Measurements from ENCODE around the gene PNPLA2.

The PNPLA2 gene

DNA sequence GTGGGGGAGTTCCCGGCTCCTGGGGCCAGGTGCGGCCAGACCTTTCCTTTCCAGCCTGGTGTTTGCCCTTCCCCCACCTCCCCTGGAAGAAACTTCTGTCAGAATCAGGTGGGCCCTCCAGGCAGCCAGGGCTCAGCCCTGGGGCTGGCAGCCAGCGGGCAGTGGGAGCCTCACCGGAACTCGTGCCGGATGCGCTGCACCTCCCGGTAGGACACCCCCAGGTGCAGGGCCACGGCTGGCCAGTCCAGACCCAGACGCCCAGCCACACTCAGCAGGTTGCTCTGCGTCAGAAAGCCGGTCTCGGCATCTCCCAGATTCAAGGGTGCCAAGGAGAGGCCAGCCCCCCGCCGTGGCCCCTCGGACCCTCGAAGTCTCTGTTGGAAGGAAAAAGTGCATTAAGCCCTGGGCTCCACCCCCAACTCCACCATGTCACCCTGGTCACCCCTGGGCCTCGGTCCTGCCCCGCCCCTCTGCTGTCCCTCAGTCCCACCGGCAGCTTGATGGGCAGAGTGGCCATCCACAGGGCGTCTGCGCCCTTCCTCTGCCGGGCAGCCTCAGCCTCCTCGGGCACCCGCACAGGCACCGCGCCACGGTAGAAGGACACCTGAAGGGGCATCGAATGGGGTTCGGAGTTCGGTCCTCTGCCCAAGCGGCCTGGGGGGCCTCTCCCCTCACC lies 18.9 kb upstream of the PNPLA2 start:
- DNase-seq, result no peak

- DNase-seq, result no peak
These were observed 18.2 kb upstream of the PNPLA2 start for GRCh38 chr11:800473-800872.

DNA sequence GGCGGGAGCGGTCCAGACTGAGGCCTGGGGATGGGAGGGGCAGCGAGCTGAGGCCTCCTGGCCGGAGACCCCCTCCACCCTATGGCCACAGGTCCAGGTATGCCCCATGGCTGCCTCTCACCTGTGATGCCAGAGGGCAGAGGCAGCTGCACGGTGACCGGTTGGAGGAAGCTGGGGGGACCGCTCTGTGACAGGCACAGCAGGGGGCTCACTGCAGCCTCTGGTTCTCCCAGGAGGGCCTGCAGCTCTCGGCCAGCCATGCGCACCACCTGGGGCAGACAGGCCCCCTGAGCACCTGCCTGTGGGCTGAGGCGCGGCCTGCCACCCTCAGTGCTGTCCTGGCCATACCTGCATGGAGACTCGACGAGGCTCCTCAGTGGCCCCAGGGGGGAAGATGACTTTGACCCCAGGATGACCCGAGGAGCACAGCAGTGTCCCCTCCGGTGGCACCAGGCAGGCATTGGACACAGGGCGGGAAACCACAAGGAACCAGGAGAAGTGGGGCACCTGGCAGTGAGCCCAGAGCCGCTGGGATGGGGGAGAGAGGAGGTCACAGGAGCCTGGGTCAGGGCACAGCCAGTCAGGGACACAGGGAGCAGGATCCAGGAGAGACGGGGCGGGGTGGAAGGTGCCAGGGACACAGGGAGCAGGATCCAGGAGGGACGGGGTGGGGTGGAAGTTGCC lies 17.5 kb upstream of the PNPLA2 start:
- DNase-seq, result no peak

DNA sequence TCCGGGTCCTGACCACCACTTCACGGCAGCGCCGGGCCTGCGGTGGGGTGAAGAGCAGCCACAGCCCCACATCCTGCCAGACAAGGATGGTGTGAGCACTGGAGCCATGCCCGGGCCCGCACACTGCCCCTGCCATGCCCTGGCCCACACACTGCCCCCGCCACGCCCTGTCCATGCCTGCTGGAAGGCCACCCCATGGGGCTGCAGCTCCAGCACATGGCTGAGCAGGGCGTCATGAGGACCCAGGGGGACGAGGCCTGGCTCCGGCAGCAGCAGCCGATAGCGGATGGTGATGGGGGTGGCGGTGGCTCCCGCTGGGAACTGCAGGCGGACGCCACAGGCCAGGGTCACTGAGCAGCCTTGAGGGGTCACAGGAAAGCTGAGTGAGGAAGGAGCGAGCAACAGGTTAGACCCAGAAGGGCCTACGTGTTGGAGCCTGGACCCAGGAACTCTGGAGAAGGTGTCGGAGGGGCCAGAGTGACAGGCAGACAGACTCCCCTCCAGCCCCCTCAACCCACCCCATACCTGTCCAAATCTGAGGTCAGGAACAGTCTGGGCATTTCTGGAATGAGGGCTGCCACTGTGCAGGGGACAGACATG lies 16.6 kb upstream of the PNPLA2 start:
- no peak for DNase-seq

- DNase-seq, result no peak
These were observed 15.8 kb upstream of the PNPLA2 start for GRCh38 chr11:802693-803466.

- DNase-seq, result no peak
These were observed 15.3 kb upstream of the PNPLA2 start for GRCh38 chr11:803467-803742.

- no peak for DNase-seq
These were observed 14.7 kb upstream of the PNPLA2 start for GRCh38 chr11:803770-804598.

DNA sequence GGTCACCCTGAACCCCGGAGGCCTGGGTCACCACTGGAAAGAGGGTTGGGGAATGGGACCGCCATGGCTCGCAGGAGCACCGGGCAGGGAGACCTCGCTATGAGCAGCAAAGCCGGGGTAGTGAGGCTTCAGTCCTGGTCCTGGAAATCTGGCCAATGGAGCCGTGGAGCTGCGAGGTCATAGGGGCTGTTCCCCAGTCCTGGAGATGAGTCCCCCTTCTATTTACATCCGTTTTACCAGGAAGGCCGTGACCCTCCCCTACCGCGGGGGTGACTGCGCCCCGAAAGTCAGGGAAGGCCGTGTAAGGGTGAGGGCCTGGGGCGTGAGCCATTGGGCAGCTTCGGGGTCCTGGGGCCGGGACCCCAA lies 14.1 kb upstream of the PNPLA2 start:
- no peak for DNase-seq

- no peak for DNase-seq
These were observed 10.1 kb upstream of the PNPLA2 start for GRCh38 chr11:808427-809286.

- peak; percentile 97 for DNase-seq
These were observed 9.3 kb upstream of the PNPLA2 start, which contains the start of gene RPLP2 for GRCh38 chr11:809287-810039. Gene RPLP2 (plus strand): TSS chr11:809967. CDS start chr11:810235, 268 bp downstream.

- DNase-seq, result no peak
These were observed 8.6 kb upstream of the PNPLA2 start for GRCh38 chr11:810040-810567.

GRCh38 chr11:811446-812245 lies 7.1 kb upstream of the PNPLA2 start:
- DNase-seq, result no peak

GRCh38 chr11:812390-812789 lies 6.3 kb upstream of the PNPLA2 start:
- DNase-seq, result no peak

- DNase-seq, result no peak
These were observed 5.7 kb upstream of the PNPLA2 start for GRCh38 chr11:813072-813455.

- no peak for DNase-seq
These were observed 5.1 kb upstream of the PNPLA2 start for GRCh38 chr11:813456-814096.

DNA sequence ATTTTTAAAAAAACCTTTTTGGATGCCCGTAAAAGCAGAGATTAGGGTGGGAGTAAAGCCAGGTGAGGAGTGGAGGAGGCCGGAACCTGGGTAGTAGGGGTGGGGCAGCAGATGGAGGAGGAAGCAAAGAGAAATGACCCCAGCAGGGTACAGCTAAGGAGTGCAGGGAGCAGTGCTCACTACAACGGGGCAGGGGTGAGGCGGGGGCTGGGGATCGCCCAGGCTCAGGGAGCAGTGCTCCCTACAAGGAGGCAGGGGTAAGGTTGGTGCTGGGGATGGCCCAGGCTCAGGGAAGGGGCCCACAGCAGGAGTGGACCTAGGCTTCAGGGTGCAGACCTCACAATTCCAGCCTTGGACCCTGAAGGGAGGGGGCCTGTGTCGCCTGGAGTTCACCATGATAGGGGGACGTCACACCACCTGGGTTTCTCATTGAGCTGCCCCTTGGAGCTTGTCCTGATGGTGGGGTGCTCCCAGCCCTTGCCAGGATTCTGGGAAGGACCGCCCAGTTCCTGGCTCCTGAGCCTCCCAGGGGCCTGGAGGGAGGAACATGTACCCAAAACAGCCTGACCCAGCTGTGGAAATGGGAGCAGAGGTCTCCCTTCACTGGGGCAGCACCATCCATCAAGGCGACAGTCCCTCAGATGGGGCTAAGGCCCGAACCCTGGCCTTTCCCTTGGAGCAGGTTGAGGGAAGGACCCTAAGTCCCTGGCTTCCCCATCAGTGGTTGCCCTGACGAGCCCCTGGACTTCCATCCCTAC lies 2.9 kb upstream of the PNPLA2 start:
- DNase-seq, result no peak

DNA sequence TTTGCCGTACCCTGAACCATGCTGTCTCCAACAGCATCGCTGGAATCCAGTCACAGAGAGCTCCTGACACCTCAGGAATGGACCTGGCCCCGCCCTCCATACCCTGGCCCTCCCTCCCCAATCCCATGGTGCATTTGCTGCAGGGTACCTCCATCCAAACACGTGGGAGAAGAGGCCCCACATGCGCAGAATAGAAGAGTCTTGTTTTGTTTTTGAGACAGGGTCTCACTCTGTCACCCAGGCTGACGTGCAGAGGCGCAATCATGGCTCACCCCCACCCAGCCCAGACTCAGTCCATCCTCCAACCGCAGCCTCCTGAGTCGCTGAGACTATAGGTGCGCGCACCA lies 2.3 kb upstream of the PNPLA2 start:
- no peak for DNase-seq

- DNase-seq, result peak; percentile 89
These were observed 616 bp downstream of the PNPLA2 start for GRCh38 chr11:819129-819931.
